Measurements from ENCODE around the gene UBTD1.
"Not testable (repeated sequence)": the region's sequence is repeated elsewhere in the genome, so short reads cannot be mapped to it uniquely, and the experiment has no call there.

Gene UBTD1

DNA sequence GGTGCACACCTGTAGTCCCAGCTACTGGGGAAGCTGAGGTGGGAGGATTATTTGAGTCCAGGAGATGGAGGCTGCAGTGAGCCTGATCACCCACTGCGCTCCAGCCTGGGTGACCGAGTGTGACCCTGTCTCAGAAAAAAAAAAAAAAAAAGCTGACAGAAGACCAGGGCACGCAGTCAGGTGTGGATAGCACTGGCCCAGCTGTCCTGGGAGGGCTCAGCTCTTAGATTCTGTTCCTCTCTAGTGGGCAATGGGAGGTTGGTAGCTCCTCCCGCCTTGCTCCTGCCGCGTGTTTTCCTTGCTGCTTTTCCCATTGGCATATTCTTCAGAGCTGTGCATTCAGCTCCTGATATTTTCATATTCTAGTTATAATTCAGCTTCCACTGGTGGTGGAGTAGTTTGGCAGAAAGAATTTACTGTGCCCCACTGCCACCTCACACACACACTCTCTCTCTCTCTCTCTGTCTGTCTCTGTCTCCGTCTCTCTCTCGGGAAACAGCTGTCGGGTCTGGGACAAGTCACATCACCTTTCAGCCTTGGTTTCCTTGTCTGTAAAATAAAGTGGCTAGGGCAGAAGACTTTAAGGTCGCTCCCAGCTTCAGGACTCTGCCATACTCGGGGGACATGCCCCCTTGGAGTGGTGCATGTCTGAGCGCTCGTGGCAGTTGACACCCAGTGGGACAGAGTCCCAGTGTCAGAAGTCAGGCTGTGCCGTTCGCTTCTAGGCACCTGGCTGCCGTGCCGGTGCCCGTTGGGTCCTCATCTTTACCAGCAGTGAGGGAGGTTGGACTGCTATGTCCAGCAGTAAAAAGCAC is 47.9 kb downstream of the UBTD1 start:
- no peak overlapping the region for H3K4me3 ChIP-seq (ENCODE audit: low read length in 2 of 2)
- no peak overlapping the region for H3K9ac ChIP-seq (ENCODE audit: low read depth in 1 of 2, low read length in 2 of 2)
- H3K27me3 ChIP-seq (ENCODE audit: control insufficient read depth in 2 of 2, insufficient read depth in 2 of 2, low read length in 2 of 2), result no peaks in the 10 kb centered on the region
- no peaks in the 10 kb centered on the region for H3K36me3 ChIP-seq (ENCODE audit: control insufficient read depth in 2 of 2, insufficient read depth in 2 of 2, low read length in 2 of 2)
- H3K27ac ChIP-seq (ENCODE audit: low read depth in 2 of 2, low read length in 2 of 2), result no peak overlapping the region
- H3K9me3 ChIP-seq (ENCODE audit: control insufficient read depth in 2 of 2, low read length in 2 of 2), result no peaks in the 10 kb centered on the region
- H3K4me1 ChIP-seq (ENCODE audit: control insufficient read depth in 2 of 2, insufficient read depth in 2 of 2, low read length in 2 of 2), result peaks cover 5 to 6% of the 10 kb centered on the region in 2 donors

- Histone ChIP-seq H3K4me1 (ENCODE audit: control insufficient read depth in 2 of 2, insufficient read depth in 2 of 2, low read length in 2 of 2) (peaks cover 5 to 6% of the 10 kb centered on the region in 2 donors), H3K27ac (ENCODE audit: low read depth in 2 of 2, low read length in 2 of 2) (no peak overlapping the region), H3K9ac (ENCODE audit: low read depth in 1 of 2, low read length in 2 of 2) (no peak overlapping the region), H3K36me3 (ENCODE audit: control insufficient read depth in 2 of 2, insufficient read depth in 2 of 2, low read length in 2 of 2) (no peaks in the 10 kb centered on the region), H3K4me3 (ENCODE audit: low read length in 2 of 2) (no peak overlapping the region), H3K9me3 (ENCODE audit: control insufficient read depth in 2 of 2, low read length in 2 of 2) (no peaks in the 10 kb centered on the region), H3K27me3 (ENCODE audit: control insufficient read depth in 2 of 2, insufficient read depth in 2 of 2, low read length in 2 of 2) (no peaks in the 10 kb centered on the region)
Measured at GRCh38 chr10:97547271-97547600, 48.5 kb downstream of the UBTD1 start.

GRCh38 chr10:97547962-97548361 is 49.2 kb downstream of the UBTD1 start:
- H3K9me3 ChIP-seq (ENCODE audit: control insufficient read depth in 2 of 2, low read length in 2 of 2), result no peaks in the 10 kb centered on the region

GRCh38 chr10:97548828-97549455 is 50.2 kb downstream of the UBTD1 start:
- no peaks in the 10 kb centered on the region for H3K36me3 ChIP-seq (ENCODE audit: control insufficient read depth in 2 of 2, insufficient read depth in 2 of 2, low read length in 2 of 2)
- H3K4me3 ChIP-seq (ENCODE audit: low read length in 2 of 2), result no peak overlapping the region
- no peaks in the 10 kb centered on the region for H3K9me3 ChIP-seq (ENCODE audit: control insufficient read depth in 2 of 2, low read length in 2 of 2)
- H3K9ac ChIP-seq (ENCODE audit: low read depth in 1 of 2, low read length in 2 of 2), result no peak overlapping the region
- no peaks in the 10 kb centered on the region for H3K27me3 ChIP-seq (ENCODE audit: control insufficient read depth in 2 of 2, insufficient read depth in 2 of 2, low read length in 2 of 2)
- no peaks in the 10 kb centered on the region for H3K4me1 ChIP-seq (ENCODE audit: control insufficient read depth in 2 of 2, insufficient read depth in 2 of 2, low read length in 2 of 2)
- H3K27ac ChIP-seq (ENCODE audit: low read depth in 2 of 2, low read length in 2 of 2), result no peak overlapping the region

More at GRCh38 chr10:97547962-97548361, 49.2 kb downstream of the UBTD1 start:
- H3K27ac ChIP-seq (ENCODE audit: low read depth in 2 of 2, low read length in 2 of 2), result no peak overlapping the region
- peaks cover 1 to 4% of the 10 kb centered on the region in 2 donors for H3K4me1 ChIP-seq (ENCODE audit: control insufficient read depth in 2 of 2, insufficient read depth in 2 of 2, low read length in 2 of 2)
- no peaks in the 10 kb centered on the region for H3K27me3 ChIP-seq (ENCODE audit: control insufficient read depth in 2 of 2, insufficient read depth in 2 of 2, low read length in 2 of 2)
- no peak overlapping the region for H3K4me3 ChIP-seq (ENCODE audit: low read length in 2 of 2)
- no peak overlapping the region for H3K9ac ChIP-seq (ENCODE audit: low read depth in 1 of 2, low read length in 2 of 2)
- no peaks in the 10 kb centered on the region for H3K36me3 ChIP-seq (ENCODE audit: control insufficient read depth in 2 of 2, insufficient read depth in 2 of 2, low read length in 2 of 2)

GRCh38 chr10:97549587-97550322 is 51.0 kb downstream of the UBTD1 start:
- Histone ChIP-seq H3K4me1 (ENCODE audit: control insufficient read depth in 2 of 2, insufficient read depth in 2 of 2, low read length in 2 of 2) (no peaks in the 10 kb centered on the region), H3K9me3 (ENCODE audit: control insufficient read depth in 2 of 2, low read length in 2 of 2) (no peaks in the 10 kb centered on the region), H3K36me3 (ENCODE audit: control insufficient read depth in 2 of 2, insufficient read depth in 2 of 2, low read length in 2 of 2) (no peaks in the 10 kb centered on the region), H3K27ac (ENCODE audit: low read depth in 2 of 2, low read length in 2 of 2) (no peak overlapping the region), H3K27me3 (ENCODE audit: control insufficient read depth in 2 of 2, insufficient read depth in 2 of 2, low read length in 2 of 2) (no peaks in the 10 kb centered on the region), H3K9ac (ENCODE audit: low read depth in 1 of 2, low read length in 2 of 2) (no peak overlapping the region), H3K4me3 (ENCODE audit: low read length in 2 of 2) (no peak overlapping the region)

GRCh38 chr10:97550336-97551149 is 51.8 kb downstream of the UBTD1 start:
- Histone ChIP-seq H3K4me1 (ENCODE audit: control insufficient read depth in 2 of 2, insufficient read depth in 2 of 2, low read length in 2 of 2) (no peaks in the 10 kb centered on the region), H3K36me3 (ENCODE audit: control insufficient read depth in 2 of 2, insufficient read depth in 2 of 2, low read length in 2 of 2) (no peaks in the 10 kb centered on the region), H3K27ac (ENCODE audit: low read depth in 2 of 2, low read length in 2 of 2) (no peak overlapping the region), H3K4me3 (ENCODE audit: low read length in 2 of 2) (no peak overlapping the region), H3K27me3 (ENCODE audit: control insufficient read depth in 2 of 2, insufficient read depth in 2 of 2, low read length in 2 of 2) (no peaks in the 10 kb centered on the region), H3K9me3 (ENCODE audit: control insufficient read depth in 2 of 2, low read length in 2 of 2) (no peaks in the 10 kb centered on the region), H3K9ac (ENCODE audit: low read depth in 1 of 2, low read length in 2 of 2) (no peak overlapping the region)

DNA sequence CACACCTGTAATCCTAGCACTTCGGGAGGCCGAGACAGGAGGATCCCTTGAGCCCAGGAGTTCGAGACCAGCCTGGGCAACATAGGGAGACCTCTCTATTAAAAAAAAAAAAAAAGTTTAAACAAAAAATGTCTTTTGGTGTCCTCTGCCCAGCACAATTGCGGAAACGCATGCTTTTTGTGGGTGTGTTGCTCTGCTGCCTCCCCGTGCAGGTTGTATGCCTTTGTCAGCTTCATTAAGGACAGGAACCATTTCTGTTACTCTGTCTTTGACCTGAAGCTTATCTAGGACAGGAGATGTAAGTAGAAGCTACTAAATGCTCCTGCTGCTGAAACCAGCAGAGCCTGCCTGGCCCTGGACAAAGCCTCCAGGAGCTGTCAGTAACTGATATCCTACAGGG is 52.5 kb downstream of the UBTD1 start:
- Histone ChIP-seq H3K36me3 (ENCODE audit: control insufficient read depth in 2 of 2, insufficient read depth in 2 of 2, low read length in 2 of 2) (no peaks in the 10 kb centered on the region), H3K27ac (ENCODE audit: low read depth in 2 of 2, low read length in 2 of 2) (no peak overlapping the region), H3K27me3 (ENCODE audit: control insufficient read depth in 2 of 2, insufficient read depth in 2 of 2, low read length in 2 of 2) (no peaks in the 10 kb centered on the region), H3K4me1 (ENCODE audit: control insufficient read depth in 2 of 2, insufficient read depth in 2 of 2, low read length in 2 of 2) (no peaks in the 10 kb centered on the region), H3K4me3 (ENCODE audit: low read length in 2 of 2) (no peak overlapping the region), H3K9ac (ENCODE audit: low read depth in 1 of 2, low read length in 2 of 2) (no peak overlapping the region), H3K9me3 (ENCODE audit: control insufficient read depth in 2 of 2, low read length in 2 of 2) (no peaks in the 10 kb centered on the region)

GRCh38 chr10:97553575-97554031 is 54.9 kb downstream of the UBTD1 start:
- Histone ChIP-seq H3K4me1 (ENCODE audit: control insufficient read depth in 2 of 2, insufficient read depth in 2 of 2, low read length in 2 of 2) (no peaks in the 10 kb centered on the region), H3K27ac (ENCODE audit: low read depth in 2 of 2, low read length in 2 of 2) (no peak overlapping the region), H3K4me3 (ENCODE audit: low read length in 2 of 2) (no peak overlapping the region), H3K9me3 (ENCODE audit: control insufficient read depth in 2 of 2, low read length in 2 of 2) (no peaks in the 10 kb centered on the region), H3K27me3 (ENCODE audit: control insufficient read depth in 2 of 2, insufficient read depth in 2 of 2, low read length in 2 of 2) (no peaks in the 10 kb centered on the region), H3K36me3 (ENCODE audit: control insufficient read depth in 2 of 2, insufficient read depth in 2 of 2, low read length in 2 of 2) (no peaks in the 10 kb centered on the region), H3K9ac (ENCODE audit: low read depth in 1 of 2, low read length in 2 of 2) (no peak overlapping the region)

- not testable (repeated sequence) for H3K9me3 ChIP-seq (ENCODE audit: control insufficient read depth in 2 of 2, low read length in 2 of 2); H3K27ac ChIP-seq (ENCODE audit: low read depth in 2 of 2, low read length in 2 of 2)
Measured at GRCh38 chr10:97554336-97554735, 55.6 kb downstream of the UBTD1 start.

More at GRCh38 chr10:97554336-97554735, 55.6 kb downstream of the UBTD1 start:
- H3K4me1 ChIP-seq (ENCODE audit: control insufficient read depth in 2 of 2, insufficient read depth in 2 of 2, low read length in 2 of 2); H3K4me3 ChIP-seq (ENCODE audit: low read length in 2 of 2); H3K27me3 ChIP-seq (ENCODE audit: control insufficient read depth in 2 of 2, insufficient read depth in 2 of 2, low read length in 2 of 2); H3K36me3 ChIP-seq (ENCODE audit: control insufficient read depth in 2 of 2, insufficient read depth in 2 of 2, low read length in 2 of 2); H3K9ac ChIP-seq (ENCODE audit: low read depth in 1 of 2, low read length in 2 of 2): not testable (repeated sequence)
